Measurements from ENCODE around the gene GDF7.

GDF7 gene

DNA sequence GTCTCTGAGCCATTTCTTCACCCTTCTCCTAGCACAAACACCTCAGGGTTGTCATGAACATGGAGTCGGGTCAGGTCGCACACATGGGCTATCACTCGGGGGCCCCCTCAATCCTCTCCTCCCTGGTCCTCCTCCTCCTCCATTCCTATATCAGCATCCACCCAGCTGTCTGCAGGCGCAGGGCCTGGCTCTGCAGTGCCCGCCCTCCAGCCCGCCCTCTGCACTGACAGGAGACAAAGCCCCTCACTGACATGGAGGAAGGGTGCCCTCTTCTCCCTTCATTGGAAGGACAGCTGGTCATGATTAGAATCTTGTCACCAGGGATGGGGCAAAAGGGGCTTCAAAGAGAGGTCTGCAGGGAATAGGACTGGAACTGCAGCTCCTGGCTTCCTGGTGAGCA lies 37.8 kb upstream of the GDF7 start:
- DNase-seq (ENCODE audit: low spot score) = no peak

DNA sequence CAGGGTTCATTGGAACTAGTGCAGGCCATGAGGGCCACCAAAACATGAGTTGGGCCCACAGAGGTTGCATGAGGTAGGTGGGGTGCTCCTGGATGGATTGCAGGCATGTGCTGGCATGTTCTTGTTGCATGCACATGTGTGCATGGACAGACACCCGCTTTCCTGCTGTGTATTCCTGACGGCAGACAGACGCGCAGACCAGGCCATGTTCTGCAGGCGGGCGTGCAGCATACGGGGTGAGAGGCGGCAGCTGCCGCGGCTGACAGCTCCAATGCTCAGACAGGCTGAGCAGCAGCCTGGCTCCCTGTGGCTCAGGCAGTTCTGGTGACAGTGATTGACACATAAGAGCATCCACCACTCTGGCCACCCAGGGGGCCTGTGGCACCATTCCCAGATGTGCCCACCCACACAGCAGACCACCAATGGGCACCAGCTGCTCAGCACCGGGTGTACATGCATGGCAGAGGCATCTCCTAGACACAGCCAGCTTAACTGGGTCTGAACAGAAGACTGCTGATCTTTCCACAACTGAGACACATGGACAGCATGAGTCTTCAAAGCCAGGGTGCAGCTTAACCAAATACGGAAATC lies 37.3 kb upstream of the GDF7 start:
- no peak for DNase-seq (ENCODE audit: low spot score)

DNA sequence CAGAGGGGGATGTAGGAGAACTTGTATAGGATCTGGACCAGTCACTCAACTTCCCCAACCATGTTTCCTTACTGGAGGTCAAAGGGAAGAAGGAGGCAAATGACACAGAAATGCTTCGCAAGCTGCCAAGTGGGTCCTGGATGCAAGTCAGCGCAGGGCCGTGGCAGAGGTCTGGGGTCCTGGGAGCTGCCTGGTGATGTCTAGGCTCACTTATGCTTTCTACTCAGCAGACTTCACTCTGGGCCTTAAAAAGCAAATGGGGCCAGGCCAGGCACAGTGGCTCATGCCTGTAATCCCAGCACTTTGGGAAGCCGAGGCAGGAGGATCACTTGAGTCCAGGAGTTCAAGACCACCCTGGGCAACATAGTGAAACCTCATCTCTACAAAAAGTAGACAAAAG lies 36.0 kb upstream of the GDF7 start:
- DNase-seq (ENCODE audit: low spot score) = no peak

DNA sequence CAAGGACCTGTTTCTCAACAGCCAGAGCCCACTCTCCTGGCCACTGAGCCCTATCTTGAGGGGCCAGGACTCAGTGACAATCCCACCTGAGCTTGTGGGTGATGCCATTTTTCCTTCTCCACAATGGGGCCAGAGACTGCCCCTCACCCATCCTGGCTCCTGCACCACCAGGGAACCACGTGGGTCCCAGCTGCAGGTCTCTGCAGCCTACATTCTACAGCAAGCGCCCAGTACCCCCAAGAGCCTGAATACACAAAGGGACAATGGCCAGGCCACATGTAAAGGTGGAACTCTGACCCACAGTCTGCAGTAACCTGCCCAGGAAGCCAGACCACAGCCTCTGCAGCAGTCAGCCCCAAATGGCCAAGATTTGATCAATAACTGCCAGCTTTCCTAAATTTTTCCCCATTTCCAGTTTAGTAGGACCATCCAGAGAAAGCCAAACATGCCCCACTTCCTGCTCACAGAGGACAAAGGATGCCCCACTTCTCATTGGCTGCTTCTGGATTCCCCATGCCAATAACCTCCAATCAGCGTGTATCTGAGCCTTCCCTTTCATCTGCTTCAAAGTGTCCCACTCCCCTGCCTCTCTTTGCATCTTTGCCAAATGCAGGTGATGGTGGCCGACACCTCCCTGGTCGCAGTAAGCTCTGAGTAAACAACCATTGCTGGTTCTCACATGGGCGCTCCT lies 35.2 kb upstream of the GDF7 start:
- DNase-seq (ENCODE audit: low spot score) = no peak

DNA sequence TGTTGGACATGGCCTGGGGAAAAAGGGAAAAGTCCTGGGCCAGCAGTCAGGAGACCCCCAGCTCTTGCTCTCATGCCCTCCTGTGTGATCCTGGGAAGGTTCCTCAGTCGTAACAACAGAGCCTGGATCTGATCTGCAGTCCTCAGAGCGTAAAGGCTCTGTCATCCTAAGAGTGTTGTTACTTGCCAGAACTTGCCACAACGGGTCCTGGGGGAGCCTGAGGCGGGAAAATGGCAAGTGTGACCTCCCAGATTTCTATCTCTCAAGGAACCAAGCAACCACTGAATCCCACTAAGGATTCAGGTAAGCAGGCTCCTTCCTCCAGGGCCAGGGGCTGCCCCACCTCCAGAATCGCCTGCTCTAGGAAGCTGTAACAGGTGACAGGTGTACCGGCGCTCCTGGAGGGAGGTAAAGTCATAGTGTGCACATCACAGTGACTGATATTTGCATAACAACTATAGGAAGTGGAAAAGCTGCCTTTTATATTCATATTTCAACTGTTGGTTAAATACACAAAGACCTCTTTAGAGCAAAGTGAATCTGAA lies 34.4 kb upstream of the GDF7 start:
- no peak for DNase-seq (ENCODE audit: low spot score)

DNA sequence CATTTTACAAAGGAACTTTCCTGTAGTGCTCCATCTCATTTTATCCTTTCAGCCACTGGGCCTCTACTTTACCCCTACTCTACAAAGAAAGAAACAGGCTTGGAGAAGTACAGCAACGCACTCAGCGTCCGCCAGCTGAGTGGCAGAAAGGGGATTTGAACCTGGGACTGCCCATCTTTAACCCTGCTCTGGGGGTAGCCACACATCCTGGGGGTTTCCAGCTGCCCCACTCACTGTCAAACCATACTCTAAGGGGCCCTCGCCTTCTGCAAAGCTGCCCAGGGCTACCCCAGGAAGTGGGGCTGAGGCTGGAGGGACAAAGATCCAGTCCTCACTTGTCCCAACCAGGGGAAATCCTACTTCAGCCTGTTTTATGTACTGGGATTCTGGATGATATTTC lies 33.9 kb upstream of the GDF7 start:
- no peak for DNase-seq (ENCODE audit: low spot score)

DNA sequence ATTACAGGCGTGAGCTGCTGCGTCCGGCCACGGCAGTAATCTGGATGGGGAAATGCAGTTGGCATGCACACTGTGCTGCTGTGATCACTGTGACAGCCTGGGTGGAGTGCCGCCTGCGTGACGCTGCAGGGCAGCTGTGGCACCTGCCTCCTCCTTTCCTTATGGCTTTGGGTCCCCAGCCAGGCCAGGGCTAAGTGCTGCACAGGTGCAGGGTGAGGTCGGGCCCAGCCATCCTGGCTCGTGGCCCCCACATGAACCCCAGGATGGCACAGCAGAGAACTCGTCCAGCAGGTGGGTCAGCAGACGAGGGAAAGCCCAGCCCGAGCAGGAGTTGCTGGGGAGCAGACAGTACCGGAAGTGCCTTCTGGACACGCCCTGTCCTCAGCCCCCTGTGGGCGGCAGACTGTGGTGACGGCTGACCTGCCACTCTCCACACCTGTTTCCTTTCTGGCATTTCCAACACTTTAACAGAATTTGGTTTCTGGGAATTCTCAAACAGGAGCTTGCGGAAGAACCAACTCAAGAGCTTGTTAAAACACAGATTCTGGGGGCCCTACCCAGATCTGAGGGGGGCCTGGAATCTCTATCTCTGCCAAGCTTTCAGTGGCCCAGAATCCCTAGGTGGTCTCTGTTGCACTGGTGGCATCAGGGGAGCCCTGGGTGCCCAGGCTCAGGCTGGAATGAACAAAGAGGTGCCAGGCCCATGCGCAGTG lies 33.0 kb upstream of the GDF7 start:
- DNase-seq (ENCODE audit: low spot score) = no peak

DNA sequence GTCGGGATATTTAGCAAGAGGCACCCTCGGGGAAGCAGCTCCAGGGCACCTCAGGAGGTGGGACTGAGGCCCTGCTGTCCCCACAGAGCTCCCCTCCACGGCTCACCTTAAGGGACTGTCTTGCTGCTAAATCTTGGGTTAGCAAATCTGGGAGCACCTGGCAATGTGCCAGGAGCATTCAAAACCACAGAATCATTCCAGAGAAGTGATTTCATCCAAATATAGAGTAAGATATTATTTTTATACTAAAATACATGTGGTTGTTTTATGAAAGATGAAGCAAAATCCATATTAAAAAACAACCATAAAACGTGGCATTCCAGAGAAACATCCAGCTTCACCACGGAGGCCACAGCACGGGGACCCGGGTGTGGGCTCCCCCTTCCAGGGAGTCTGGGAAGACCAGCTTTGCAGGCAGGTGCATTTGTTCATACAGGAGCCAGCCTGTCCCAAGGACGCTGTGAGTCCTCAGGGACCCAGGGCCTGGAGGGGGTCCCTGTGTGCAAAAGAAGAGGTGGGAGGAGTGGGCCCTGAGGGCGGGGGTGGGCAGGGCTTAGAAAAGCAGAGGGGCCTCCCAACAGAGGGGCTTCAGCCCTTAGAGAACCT lies 32.3 kb upstream of the GDF7 start:
- no peak for DNase-seq (ENCODE audit: low spot score)

DNA sequence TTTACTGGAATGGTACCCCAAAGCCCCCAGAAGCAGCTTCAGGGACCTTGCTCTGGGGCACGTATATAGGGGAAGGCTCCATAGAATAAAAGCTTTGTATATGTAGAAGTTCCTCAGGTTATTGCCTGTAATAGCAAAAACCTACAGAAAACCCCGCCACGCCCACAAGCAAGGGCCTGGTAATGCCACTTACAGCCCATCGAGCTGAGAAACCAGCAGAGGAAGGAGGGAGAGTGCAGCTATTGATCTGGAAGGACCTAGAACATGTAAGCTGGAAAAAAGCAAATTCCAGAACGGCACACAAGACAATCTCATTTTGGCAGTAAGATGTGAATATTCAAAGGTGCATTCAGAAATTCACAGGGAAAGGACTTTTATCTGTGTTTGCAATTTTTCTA lies 31.8 kb upstream of the GDF7 start:
- DNase-seq (ENCODE audit: low spot score) = no peak

DNA sequence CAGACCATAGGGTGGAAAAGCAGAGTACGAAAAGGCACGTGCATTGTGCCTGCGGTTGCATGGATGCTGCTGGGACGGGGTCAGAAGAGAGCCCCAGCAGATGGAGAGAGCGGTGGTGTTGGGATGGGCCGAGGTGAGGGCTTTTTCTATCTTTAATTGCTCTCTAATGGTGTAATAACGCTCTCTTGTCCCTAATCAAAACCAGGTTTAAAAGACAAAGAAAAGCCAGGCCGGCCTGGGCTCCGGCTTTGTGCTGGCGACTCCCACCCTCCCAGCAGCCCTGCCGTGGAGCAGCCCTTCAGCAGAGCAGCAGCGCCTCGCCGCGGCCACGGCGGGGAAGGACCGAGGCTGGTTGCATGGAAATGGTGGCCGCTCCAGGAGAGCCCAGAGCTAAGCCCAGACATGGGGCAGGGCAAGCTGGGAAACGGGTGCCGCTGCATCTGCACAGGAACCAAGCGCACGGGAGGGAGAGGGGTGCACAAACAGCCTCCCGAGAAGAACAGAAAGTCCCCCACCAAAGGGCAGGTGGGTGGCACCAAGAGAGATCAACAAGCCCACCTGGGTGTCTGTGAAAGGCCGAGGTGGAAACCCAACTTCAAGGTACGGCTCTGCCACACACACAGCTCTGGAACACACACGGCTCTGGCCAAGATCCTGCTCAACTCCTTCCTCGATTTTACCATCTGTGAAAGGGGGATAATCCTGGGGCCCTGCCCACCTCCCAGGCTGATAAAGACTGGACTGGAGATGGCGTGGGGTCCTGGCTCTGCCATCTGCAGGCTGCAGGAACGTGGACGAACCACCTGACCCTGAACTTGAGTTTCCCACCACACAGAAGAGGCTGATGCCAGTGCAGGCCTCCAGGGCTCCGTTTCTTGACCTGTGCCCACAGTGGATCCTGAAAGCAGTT lies 31.0 kb upstream of the GDF7 start:
- peak; percentile 72 for DNase-seq (ENCODE audit: low spot score)

DNA sequence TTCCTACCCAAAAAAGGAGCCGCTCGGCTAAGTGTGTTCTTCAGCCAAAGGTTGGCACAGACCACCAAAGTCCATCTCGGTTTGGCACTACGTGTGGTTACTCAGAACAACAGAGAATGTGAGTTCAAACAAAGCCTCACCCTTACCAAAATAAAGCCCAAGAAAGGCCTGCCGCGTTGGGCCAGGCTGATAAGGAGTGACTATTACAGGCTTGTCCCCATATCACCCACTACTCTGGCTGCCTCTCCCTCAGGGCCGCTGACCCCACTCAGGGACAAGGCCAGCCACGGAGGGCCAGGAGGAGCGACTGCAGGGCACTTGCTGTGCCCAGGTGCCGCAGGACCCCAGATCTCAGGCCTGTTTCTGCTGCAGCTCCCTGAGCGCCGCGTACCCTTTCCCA lies 29.8 kb upstream of the GDF7 start:
- no peak for DNase-seq (ENCODE audit: low spot score)

DNA sequence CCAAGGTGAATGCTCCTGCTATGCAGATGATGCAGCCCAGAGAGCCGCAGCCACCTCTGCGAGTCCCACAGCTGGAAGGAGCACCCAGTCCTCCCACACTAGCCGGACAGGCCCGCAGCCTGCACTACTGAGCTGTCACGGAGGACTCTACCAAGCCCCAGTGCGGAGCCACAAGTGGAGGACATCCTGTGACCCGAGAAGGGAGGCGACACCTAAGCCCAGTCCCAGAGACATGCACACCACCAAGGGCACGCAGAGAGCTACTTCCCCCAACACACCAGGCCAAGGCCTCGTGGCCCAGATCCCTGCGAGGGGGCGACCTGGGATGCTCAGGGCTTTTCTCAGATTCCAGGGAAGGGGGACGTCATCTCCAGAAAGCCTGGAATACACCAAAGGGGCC lies 28.9 kb upstream of the GDF7 start:
- DNase-seq (ENCODE audit: low spot score) = no peak

DNA sequence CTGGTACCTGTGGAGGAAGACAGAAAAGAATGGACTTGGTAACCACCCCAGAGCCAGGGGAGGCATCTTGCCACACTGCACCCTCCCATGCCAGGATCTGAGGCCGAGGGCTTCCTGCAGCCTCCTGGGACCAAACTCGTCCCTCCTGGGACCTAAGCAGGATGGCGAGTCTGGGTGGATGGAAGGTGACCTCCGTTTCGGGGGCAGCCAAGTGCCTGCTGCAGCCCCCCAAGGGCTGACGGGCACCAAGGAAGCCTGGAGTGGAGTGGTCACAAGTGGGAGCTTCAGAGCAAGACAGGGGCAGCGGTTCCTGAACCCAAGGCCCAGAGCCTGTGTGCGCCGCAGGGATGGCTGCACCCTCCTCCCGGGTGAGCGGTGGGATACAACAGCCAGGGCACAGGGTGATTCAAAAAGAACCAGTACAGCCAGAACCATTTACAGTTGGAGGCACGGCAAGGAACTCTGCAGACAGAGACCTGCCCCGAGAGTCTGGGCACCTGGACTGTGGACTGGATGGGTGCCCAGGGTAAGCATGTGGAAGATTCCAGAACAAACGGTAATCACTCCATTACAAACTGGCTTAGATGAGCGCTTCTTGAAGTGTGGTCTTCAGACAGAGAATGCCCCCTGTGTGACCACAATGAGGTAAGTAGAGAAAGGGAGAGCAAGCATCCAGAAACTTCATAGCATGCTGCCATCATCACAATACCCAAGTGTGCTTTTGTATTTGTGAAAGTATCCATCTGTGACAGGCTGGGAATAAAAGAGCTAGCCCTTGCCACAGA lies 28.1 kb upstream of the GDF7 start:
- DNase-seq (ENCODE audit: low spot score) = no peak

DNA sequence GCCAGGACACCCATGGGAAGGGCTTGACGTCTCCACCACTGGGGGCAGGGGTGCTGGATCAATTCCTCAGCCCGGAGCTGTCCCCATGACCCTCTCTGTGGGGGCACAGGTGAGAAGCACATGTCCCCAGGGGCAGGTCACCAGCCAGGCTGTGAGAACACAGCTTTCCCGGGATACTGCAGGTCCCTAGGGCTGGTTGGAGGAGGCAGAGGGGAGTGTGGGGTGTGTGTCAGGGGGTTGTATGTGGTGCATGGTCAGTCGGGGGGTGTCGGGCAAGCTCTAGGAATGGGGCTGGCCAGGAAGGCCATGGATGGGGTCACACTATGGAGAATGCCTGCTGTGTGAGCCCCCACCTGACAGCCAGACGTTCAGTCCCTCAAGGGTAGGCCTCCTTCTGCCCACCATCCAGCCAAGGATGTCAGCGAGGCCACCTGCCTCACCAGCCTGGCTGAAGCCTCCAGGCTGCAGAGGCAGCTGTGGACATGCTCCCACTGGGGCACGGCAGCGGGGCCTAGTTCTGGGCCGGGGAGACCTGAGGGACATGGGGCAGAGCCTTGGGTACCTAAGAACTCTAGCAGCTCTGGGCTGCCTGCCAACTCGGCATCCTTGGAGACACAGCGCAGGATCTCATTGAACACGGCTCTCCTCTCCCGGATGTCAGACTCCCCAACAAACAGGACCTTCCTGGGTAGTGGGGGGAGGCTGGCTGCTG lies 26.4 kb upstream of the GDF7 start:
- no peak for DNase-seq (ENCODE audit: low spot score)

DNA sequence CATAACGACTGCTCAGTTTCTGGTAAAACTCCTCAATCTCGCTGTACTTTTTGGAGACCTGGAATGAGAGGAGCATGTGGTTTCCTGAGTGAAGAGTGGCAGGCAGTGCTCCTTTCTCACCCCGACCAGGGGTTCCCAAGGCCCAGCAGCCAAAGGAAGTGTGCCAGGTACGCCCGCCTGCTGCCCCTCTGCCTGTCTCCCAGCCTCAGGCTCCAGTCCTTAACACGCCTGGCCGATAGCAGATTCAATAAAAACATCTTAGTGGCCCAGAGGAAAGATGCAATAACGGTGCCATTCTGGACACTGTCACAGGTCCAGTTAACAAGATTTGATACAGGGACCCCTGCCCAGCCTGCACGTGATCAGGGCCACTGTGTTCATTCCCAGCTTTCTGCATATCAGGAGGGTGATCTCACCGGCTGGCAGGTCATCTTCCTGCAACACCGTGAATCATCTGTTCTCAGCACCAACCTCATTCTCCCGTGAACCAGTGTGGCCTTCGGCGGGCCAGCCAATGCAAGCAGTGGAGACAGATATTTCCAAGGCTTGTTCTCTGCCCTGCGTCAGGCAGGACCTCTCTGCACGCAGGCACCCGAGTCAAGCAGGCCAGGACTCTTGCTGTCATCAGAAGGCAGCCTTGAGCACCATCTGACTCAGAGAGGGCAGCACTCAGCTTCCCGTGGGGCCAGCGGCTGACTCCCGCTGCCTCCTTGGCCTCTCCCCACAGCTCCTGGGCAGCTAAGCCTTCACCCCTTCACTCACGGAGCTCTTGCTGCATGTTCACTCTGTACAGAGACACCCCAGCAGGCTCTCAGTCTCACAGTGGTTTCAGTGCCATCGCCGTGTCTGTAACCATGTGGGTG lies 25.6 kb upstream of the GDF7 start:
- DNase-seq (ENCODE audit: low spot score) = no peak

DNA sequence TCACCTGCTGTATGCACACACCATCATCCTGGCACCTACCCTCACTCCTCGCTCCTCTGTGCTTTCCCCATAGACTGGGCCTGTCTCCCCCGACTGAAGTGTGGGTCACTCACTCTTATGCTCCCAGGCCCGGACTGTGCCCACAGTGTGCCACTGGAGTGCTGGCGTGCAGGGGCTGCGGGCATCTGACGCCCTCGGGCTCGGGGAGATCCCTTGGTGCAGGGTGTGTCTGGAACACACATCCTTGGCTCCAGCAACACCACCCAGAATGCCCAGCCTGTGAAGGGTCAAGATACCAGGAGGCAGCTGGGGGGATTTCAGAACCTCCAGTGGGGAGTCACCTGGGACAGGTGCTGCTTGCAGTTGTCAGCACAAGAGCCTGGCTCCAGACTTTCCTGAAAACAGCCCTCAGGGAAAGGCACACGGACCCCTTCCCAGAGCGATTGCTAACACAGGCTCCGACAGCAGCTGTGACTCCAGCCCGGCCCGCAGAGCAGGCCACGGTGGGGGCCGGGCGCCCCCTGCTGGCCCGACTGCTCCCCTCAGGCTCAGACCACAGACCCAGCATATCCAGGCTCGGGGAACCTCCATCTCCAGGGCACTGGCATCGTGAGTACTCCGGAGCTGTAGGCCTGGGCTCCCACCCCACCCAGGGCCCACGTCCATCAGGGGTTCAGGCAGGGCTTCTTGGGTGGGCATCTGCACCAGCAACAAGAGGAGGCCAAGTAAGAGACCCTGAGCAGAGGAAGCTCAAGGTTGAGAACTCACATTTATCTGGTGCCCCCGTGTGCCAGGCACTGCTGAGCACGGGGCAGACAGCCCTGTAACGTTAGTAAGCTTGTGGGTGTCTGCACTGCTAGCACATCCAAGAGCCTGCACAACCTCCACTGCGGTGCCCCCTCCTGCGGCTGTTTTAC lies 24.6 kb upstream of the GDF7 start:
- peak; percentile 80 for DNase-seq (ENCODE audit: low spot score)

DNA sequence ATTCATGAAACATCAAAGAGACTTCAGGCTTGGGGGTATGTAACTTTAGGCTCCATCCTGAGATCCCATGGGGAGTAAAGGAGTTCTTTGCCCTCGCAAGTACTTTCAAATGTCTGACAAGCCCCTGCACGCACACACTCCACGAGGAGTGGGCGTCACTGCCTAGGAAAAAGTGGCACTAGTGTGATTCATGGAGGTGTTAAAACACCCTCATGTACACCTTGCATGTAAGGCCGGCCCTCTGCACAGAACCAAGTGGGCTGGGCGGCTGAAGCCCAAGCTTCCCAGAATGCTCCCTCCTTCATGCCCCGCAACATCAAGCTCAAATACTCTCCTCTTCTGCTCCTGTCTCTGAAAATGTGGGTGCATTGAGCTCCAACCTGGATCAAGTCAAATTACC lies 23.9 kb upstream of the GDF7 start:
- no peak for DNase-seq (ENCODE audit: low spot score)

DNA sequence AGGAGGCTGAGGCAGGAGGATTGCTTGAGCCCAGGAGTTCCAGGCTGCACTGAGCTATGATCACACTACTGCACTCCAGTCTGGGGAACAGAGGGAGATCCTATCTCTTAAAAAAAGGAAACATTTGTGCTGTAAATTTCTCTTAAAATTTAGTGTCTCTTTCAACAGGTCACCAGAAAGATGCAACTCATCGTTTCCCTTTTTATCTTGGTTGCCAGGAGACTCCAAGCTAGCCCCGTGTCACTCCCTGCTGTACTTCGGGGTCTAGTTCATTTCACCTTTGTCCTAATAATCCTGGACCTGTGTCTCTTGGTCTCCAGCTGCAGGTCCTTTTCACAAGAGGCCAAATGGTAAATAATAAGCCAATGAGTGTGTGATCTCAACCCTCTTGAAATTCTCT lies 23.1 kb upstream of the GDF7 start:
- no peak for DNase-seq (ENCODE audit: low spot score)
